Muscle of arm (tissue), 14 donors: Measurements from ENCODE around the gene F8A1. TPM values are rescaled to one million over a fixed set of nuclear protein-coding genes. Genes with fewer than 3 reads are reported as not detected.
"Not testable (repeated sequence)": the region's sequence is repeated elsewhere in the genome, so short reads cannot be mapped to it uniquely, and the experiment has no call there.

Source experiments
- DNase-seq: peaks from one replicate; pipeline ENCODE4 v3.0.0-alpha.2; 2013
- long read RNA-seq, 11 donors: transcript quantifications; one replicate each; lab custom pipeline, GENCODE V29; 2026
- polyA plus RNA-seq, 12 donors: library from polyadenylated mRNA; unstranded; fragments of 120-200 nt; gene quantifications; one replicate each; pipeline ENCODE4 v1.2.1, GENCODE V29; 2013; ENCODE audit not compliant: insufficient read length in 12 of 12

The F8A1 gene
- polyA plus RNA-seq, result 10 to 100 TPM in 6 of 12 donors, 1 to 10 TPM in 5, not detected in 1; 6.1 to 29.8 (median 10.6) TPM
- long read RNA-seq, donor 1, transcript F8A1-201 (1 exons, 1,713 nt), result major isoform, 11 of 11 reads
- long read RNA-seq, donor 1, partial matches to known transcripts, result 0 of 11 reads
- long read RNA-seq, donor 1, other reads (novel, unspliced or antisense), result 0 of 11 reads
- long read RNA-seq, donor 2, transcript F8A1-201 (1 exons, 1,713 nt), result major isoform, 16 of 16 reads
- long read RNA-seq, donor 2, partial matches to known transcripts, result 0 of 16 reads
- long read RNA-seq, donor 2, other reads (novel, unspliced or antisense), result 0 of 16 reads
- long read RNA-seq, donor 3, transcript F8A1-201 (1 exons, 1,713 nt), result major isoform, 5 of 5 reads
- long read RNA-seq, donor 3, partial matches to known transcripts, result 0 of 5 reads
- long read RNA-seq, donor 3, other reads (novel, unspliced or antisense), result 0 of 5 reads
- long read RNA-seq, donor 4, transcript F8A1-201 (1 exons, 1,713 nt), result major isoform, 6 of 6 reads
- long read RNA-seq, donor 4, partial matches to known transcripts, result 0 of 6 reads
- long read RNA-seq, donor 4, other reads (novel, unspliced or antisense), result 0 of 6 reads
- long read RNA-seq, donor 5, transcript F8A1-201 (1 exons, 1,713 nt), result major isoform, 7 of 7 reads
- long read RNA-seq, donor 5, partial matches to known transcripts, result 0 of 7 reads
- long read RNA-seq, donor 5, other reads (novel, unspliced or antisense), result 0 of 7 reads
- long read RNA-seq, donor 6, transcript F8A1-201 (1 exons, 1,713 nt), result major isoform, 10 of 10 reads
- long read RNA-seq, donor 6, partial matches to known transcripts, result 0 of 10 reads
- long read RNA-seq, donor 6, other reads (novel, unspliced or antisense), result 0 of 10 reads
- long read RNA-seq, donor 7, transcript F8A1-201 (1 exons, 1,713 nt), result major isoform, 5 of 5 reads
- long read RNA-seq, donor 7, partial matches to known transcripts, result 0 of 5 reads
- long read RNA-seq, donor 7, other reads (novel, unspliced or antisense), result 0 of 5 reads
- long read RNA-seq, donor 8, transcript F8A1-201 (1 exons, 1,713 nt), result major isoform, 13 of 13 reads
- long read RNA-seq, donor 8, partial matches to known transcripts, result 0 of 13 reads
- long read RNA-seq, donor 8, other reads (novel, unspliced or antisense), result 0 of 13 reads
- long read RNA-seq, donor 9, transcript F8A1-201 (1 exons, 1,713 nt), result major isoform, 6 of 6 reads
- long read RNA-seq, donor 9, partial matches to known transcripts, result 0 of 6 reads
- long read RNA-seq, donor 9, other reads (novel, unspliced or antisense), result 0 of 6 reads
- long read RNA-seq, donor 10, transcript F8A1-201 (1 exons, 1,713 nt), result major isoform, 16 of 16 reads
- long read RNA-seq, donor 10, partial matches to known transcripts, result 0 of 16 reads
- long read RNA-seq, donor 10, other reads (novel, unspliced or antisense), result 0 of 16 reads
- long read RNA-seq, donor 11, transcript F8A1-201 (1 exons, 1,713 nt), result major isoform, 14 of 14 reads
- long read RNA-seq, donor 11, partial matches to known transcripts, result 0 of 14 reads
- long read RNA-seq, donor 11, other reads (novel, unspliced or antisense), result 0 of 14 reads

- not testable (repeated sequence) for DNase-seq
Observed at GRCh38 chrX:154886069-154886788, at the start of gene F8A1. TSS of gene F8A1 (plus strand) at chrX:154886355. CDS start at chrX:154886375, 20 bp downstream.

GRCh38 chrX:154840856-154841255, 45.3 kb upstream of the F8A1 start:
- DNase-seq, result peak; percentile 6

- DNase-seq, result no peak
Observed at GRCh38 chrX:154850957-154851611, 35.1 kb upstream of the F8A1 start.

GRCh38 chrX:154855256-154855655, 30.9 kb upstream of the F8A1 start:
- no peak for DNase-seq

GRCh38 chrX:154868522-154868921, 17.6 kb upstream of the F8A1 start:
- DNase-seq, result not testable (repeated sequence)

GRCh38 chrX:154873329-154873728, 12.8 kb upstream of the F8A1 start:
- no peak for DNase-seq

GRCh38 chrX:154884069-154884468, 2.1 kb upstream of the F8A1 start:
- not testable (repeated sequence) for DNase-seq

- not testable (repeated sequence) for DNase-seq
Observed at GRCh38 chrX:154885057-154885456, 1.1 kb upstream of the F8A1 start.

- not testable (repeated sequence) for DNase-seq
Observed at GRCh38 chrX:154885549-154885948, 606 bp upstream of the F8A1 start.

- DNase-seq, result not testable (repeated sequence)
Observed at GRCh38 chrX:154886789-154887221, 650 bp downstream of the F8A1 start.

GRCh38 chrX:154890990-154891639, 5.0 kb downstream of the F8A1 start:
- no peak for DNase-seq

GRCh38 chrX:154892296-154892695, 6.1 kb downstream of the F8A1 start:
- no peak for DNase-seq

GRCh38 chrX:154900323-154900722, 14.2 kb downstream of the F8A1 start:
- DNase-seq, result no peak

- no peak for DNase-seq
Observed at GRCh38 chrX:154902408-154902807, 16.3 kb downstream of the F8A1 start.

GRCh38 chrX:154908821-154909220, 22.7 kb downstream of the F8A1 start:
- no peak for DNase-seq

GRCh38 chrX:154910048-154910447, 23.9 kb downstream of the F8A1 start:
- not testable (repeated sequence) for DNase-seq

- DNase-seq, result not testable (repeated sequence)
Observed at GRCh38 chrX:154910528-154910927, 24.4 kb downstream of the F8A1 start.

GRCh38 chrX:154914052-154914451, 27.9 kb downstream of the F8A1 start:
- no peak for DNase-seq

- peak; percentile 64 for DNase-seq
Observed at GRCh38 chrX:154918060-154918483, 31.9 kb downstream of the F8A1 start.
